Esophagus squamous epithelium (tissue), 4 donors: ENCODE results near the gene KIF5C.

Experiments
- CTCF ChIP-seq, 6 experiments: fragments of 450-650 bp in 4 of 6; fragments of 200-600 bp in 2 of 6; sonication (generic) in 2 of 6; IDR thresholded peaks; one replicate each; pipeline ENCODE4 v1.5.1; 2016 to 2019; ENCODE audit warnings: antibody characterized with exemption in 6 of 6, mild to moderate bottlenecking in 4 of 6, moderate library complexity in 4 of 6
- POLR2A ChIP-seq, 4 donors: fragments of 450-650 bp; IDR thresholded peaks; one replicate each; pipeline ENCODE4 v1.6.1; 2017; ENCODE audit warnings: antibody characterized with exemption in 4 of 4, mild to moderate bottlenecking in 4 of 4, moderate library complexity in 3 of 4

DNA sequence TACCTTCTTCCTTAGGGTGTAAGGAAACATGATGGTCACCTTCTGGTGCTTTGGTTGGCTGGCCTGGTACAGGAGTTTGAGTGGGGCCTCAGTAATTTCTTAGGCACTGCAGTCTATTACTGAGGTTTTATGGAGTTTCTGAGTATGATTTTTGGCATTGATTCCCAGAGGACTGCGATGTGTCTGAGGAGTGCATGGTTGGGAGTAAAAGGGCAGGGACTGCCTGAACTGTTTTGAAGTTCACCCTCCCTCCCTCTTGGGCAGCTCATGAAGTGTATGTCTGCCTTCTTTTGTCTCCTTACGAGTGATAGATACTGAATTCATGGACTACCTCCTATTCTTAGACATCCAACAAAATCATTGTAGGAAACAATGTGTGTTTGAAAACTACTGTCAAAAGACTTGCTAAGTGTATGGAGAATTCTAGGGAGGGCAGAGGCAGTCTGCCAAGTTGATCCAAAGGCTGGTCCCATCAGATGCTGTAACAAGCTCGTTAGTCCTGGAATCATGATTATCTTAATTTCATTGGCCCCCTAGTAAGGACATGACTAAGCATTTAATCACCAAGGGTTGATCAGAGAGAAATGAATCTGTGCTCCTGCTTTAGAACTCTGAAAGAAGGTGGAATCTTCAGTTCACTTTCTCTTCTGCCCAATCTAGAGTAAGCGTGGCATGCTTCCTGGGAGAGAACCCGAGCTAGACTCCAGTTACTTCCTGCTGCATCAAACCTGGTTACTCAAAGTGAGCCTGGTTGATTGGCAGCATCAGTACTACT lies 190.0 kb downstream of the KIF5C start:
- TF ChIP-seq POLR2A (IDR thresholded peaks at IDR 0.05) (no peak), CTCF (IDR thresholded peaks at IDR 0.05) (no peak)
